Neuronal stem cell (in vitro differentiated cells): ENCODE measurements around the gene BPI.

Source experiments
- DNase-seq: peaks from one replicate; pipeline ENCODE4 v3.0.0-alpha.2; 2013; ENCODE audit warnings: low spot score
- H2AFZ ChIP-seq: one replicate; pipeline ENCODE4 v1.6.1; 2013; ENCODE audit warnings: mild to moderate bottlenecking, low read length, inconsistent platforms
- H2AK5ac ChIP-seq: 2 replicates; pipeline ENCODE4 v1.6.1; 2013; ENCODE audit warnings: low read depth, mild to moderate bottlenecking, inconsistent platforms, low read length, moderate library complexity, mixed read lengths
- H2BK120ac ChIP-seq: 2 replicates; pipeline ENCODE4 v1.6.1; 2013; ENCODE audit warnings: low read depth, mild to moderate bottlenecking, inconsistent platforms, low read length, moderate library complexity, mixed read lengths
- H2BK12ac ChIP-seq: one replicate; pipeline ENCODE4 v1.6.1; 2013; ENCODE audit warnings: low read length, inconsistent platforms
- H2BK15ac ChIP-seq: 2 replicates; pipeline ENCODE4 v1.6.1; 2013; ENCODE audit warnings: mild to moderate bottlenecking, low read length, inconsistent platforms, mixed read lengths
- H2BK5ac ChIP-seq: one replicate; pipeline ENCODE4 v1.6.1; 2013; ENCODE audit warnings: inconsistent platforms, mild to moderate bottlenecking, low read length, moderate library complexity
- H3K14ac ChIP-seq: one replicate; pipeline ENCODE4 v1.6.1; 2013; ENCODE audit warnings: low read length, inconsistent platforms
- H3K18ac ChIP-seq: 2 replicates; pipeline ENCODE4 v1.6.1; 2013; ENCODE audit warnings: low read length, inconsistent platforms
- H3K23ac ChIP-seq: 2 replicates; pipeline ENCODE4 v1.6.1; 2013; ENCODE audit warnings: low read depth, mild to moderate bottlenecking, mixed read lengths, low read length, inconsistent platforms; ENCODE audit not compliant: poor library complexity
- H3K27ac ChIP-seq: replicated peaks from 3 replicates; pipeline ENCODE4 v1.5.1; 2013; ENCODE audit warnings: low read length, inconsistent platforms
- H3K27me3 ChIP-seq, 3 experiments: 2 replicates each; pipeline ENCODE4 v1.6.1; 2013; ENCODE audit warnings: low read length in 3 of 3, mild to moderate bottlenecking in 2 of 3, inconsistent platforms in 1 of 3, low read depth in 1 of 3, mixed read lengths in 1 of 3, moderate library complexity in 1 of 3; ENCODE audit not compliant: control insufficient read depth in 3 of 3, insufficient read depth in 3 of 3
- H3K36me3 ChIP-seq, 2 donors: replicated peaks in 1 of 2; 2 replicates each; pipeline ENCODE4 v1.6.1; 2013; ENCODE audit warnings: low read length in 2 of 2; ENCODE audit not compliant: control insufficient read depth in 2 of 2, insufficient read depth in 2 of 2
- H3K4ac ChIP-seq: 2 replicates; pipeline ENCODE4 v1.6.1; 2013; ENCODE audit warnings: inconsistent platforms, mild to moderate bottlenecking, low read length, moderate library complexity
- H3K4me1 ChIP-seq, 2 donors: 1 replicate in 1 of 2; 2 replicates in 1 of 2; pipeline ENCODE4 v1.6.1; 2013; ENCODE audit warnings: low read length in 2 of 2, low read depth in 1 of 2; ENCODE audit not compliant: control insufficient read depth in 2 of 2, insufficient read depth in 1 of 2
- H3K4me2 ChIP-seq: one replicate; pipeline ENCODE4 v1.6.1; 2013; ENCODE audit warnings: mild to moderate bottlenecking, low read length, inconsistent platforms; ENCODE audit not compliant: insufficient read depth, poor library complexity, severe bottlenecking
- H3K4me3 ChIP-seq, 2 donors: 2 replicates each; pipeline ENCODE4 v1.5.1; 2013; ENCODE audit warnings: low read length in 2 of 2, mild to moderate bottlenecking in 2 of 2, inconsistent platforms in 1 of 2, moderate library complexity in 1 of 2
- H3K79me1 ChIP-seq: one replicate; pipeline ENCODE4 v1.6.1; 2013; ENCODE audit warnings: low read depth, mild to moderate bottlenecking, inconsistent platforms, low read length, moderate library complexity
- H3K9ac ChIP-seq: one replicate; pipeline ENCODE4 v1.6.1; 2013; ENCODE audit warnings: mild to moderate bottlenecking, low read depth, low read length, inconsistent platforms; ENCODE audit not compliant: poor library complexity
- H3K9me3 ChIP-seq, 2 donors: replicated peaks in 1 of 2; 2 replicates each; pipeline versions ENCODE3 to v1.6.1; 2013; ENCODE audit warnings: low read length in 2 of 2, mild to moderate bottlenecking in 2 of 2, inconsistent platforms in 1 of 2, low read depth in 1 of 2, mixed read lengths in 1 of 2, moderate library complexity in 1 of 2; ENCODE audit not compliant: control insufficient read depth in 2 of 2, insufficient read depth in 1 of 2
- H4K8ac ChIP-seq: one replicate; pipeline ENCODE4 v1.6.1; 2013; ENCODE audit warnings: low read depth, mild to moderate bottlenecking, inconsistent platforms, low read length, moderate library complexity
- H4K91ac ChIP-seq: one replicate; pipeline ENCODE4 v1.6.1; 2013; ENCODE audit warnings: low read length, low read depth, mild to moderate bottlenecking, inconsistent platforms; ENCODE audit not compliant: poor library complexity
- WGBS, 2 donors: extraction: QIAGEN DNeasy Blood & Tissue Kit; methylation state at CpG; one replicate each; pipeline ENCODE4 v1.1.7; 2013; ENCODE audit warnings: missing lambda C conversion rate in 2 of 2, mixed read lengths in 1 of 2; ENCODE audit not compliant: insufficient read length in 2 of 2, insufficient replicate concordance in 1 of 2; ENCODE audit errors: extremely low coverage in 2 of 2; 5-methylcytosine and 5-hydroxymethylcytosine counted together

BPI gene

GRCh38 chr20:38346247-38346651 is 42.3 kb downstream of the BPI start, which contains the start of gene LBP:
Gene LBP (plus strand): TSS chr20:38346482. CDS start chr20:38346517, 35 bp downstream.
- H3K4me2 ChIP-seq = no peak within 1 kb of the TSS
- no peak within 1 kb of the TSS for H3K27ac ChIP-seq
- H4K91ac ChIP-seq = no peak within 1 kb of the TSS
- H3K9me3 ChIP-seq = no peaks in the 10 kb centered on the region
- peak within 1 kb of the TSS; percentile 71 for H2AK5ac ChIP-seq
- H4K8ac ChIP-seq = no peak within 1 kb of the TSS
- no peak within 1 kb of the TSS for H3K4me3 ChIP-seq
- H3K14ac ChIP-seq = peak within 1 kb of the TSS; percentile 58
- no CpG with 5 or more reads among the region's 8 CpGs for WGBS, 2 donors
- H3K18ac ChIP-seq = peak within 1 kb of the TSS; percentile 40
- peak within 1 kb of the TSS; percentile 66 for H3K23ac ChIP-seq
- H2BK120ac ChIP-seq = no peak within 1 kb of the TSS
- no peak within 1 kb of the TSS for H3K4ac ChIP-seq
- peaks cover 0 to 24% (median 0%) of the 10 kb centered on the region in 3 experiments for H3K27me3 ChIP-seq
- H2BK12ac ChIP-seq = peak within 1 kb of the TSS; percentile 33
- no peak within 1 kb of the TSS for H2BK5ac ChIP-seq
- no peak for DNase-seq
- H2AFZ ChIP-seq = no peak within 1 kb of the TSS
- no peaks in the 10 kb centered on the region for H3K79me1 ChIP-seq
- peak within 1 kb of the TSS; percentile 31 for H2BK15ac ChIP-seq
- no peaks in the 10 kb centered on the region for H3K36me3 ChIP-seq
- peaks cover 8 to 11% of the 10 kb centered on the region in 2 donors for H3K4me1 ChIP-seq
- no peak within 1 kb of the TSS for H3K9ac ChIP-seq

DNA sequence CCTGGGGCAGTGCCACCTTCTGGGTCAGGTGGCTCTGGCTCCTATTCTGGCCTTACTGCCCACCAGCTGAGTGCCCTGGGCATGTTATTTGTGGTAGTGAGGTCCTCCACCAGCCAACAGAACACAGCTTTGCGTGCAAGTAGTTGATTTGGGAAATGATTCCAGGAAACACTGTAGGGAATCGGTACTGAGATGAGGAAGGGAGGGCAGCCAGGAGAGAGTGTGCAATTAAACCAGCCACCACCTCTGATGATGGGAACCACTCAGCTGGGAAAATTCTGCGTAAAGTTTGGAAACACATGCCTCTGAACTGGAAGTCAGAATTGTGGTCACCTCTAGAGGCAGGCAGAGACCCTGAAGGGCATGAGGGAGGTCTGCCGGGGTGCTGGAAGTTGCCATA is 42.8 kb downstream of the BPI start:
- Histone ChIP-seq H3K18ac (peak overlapping the region; percentile 40), H3K23ac (peak overlapping the region; percentile 66), H3K9me3 (no peaks in the 10 kb centered on the region), H2BK12ac (peak overlapping the region; percentile 33), H3K27ac (no peak overlapping the region), H4K8ac (no peak overlapping the region), H3K14ac (peak overlapping the region; percentile 58), H2BK5ac (no peak overlapping the region), H4K91ac (no peak overlapping the region), H3K4ac (no peak overlapping the region), H2BK120ac (no peak overlapping the region), H2AK5ac (peak overlapping the region; percentile 71), H3K9ac (no peak overlapping the region), H3K4me2 (no peak overlapping the region), H3K79me1 (no peaks in the 10 kb centered on the region), H3K4me1 (peaks cover 8 to 9% of the 10 kb centered on the region in 2 donors), H3K4me3 (no peak overlapping the region), H2BK15ac (peak overlapping the region; percentile 31), H2AFZ (no peak overlapping the region), H3K36me3 (no peaks in the 10 kb centered on the region), H3K27me3 (peaks cover 0 to 26% (median 0%) of the 10 kb centered on the region in 3 experiments)
- WGBS, 2 donors = no CpG with 5 or more reads among the region's 4 CpGs
- DNase-seq = no peak

GRCh38 chr20:38349856-38350255 is 45.9 kb downstream of the BPI start:
- Histone ChIP-seq H3K14ac (no peak overlapping the region), H3K4ac (no peak overlapping the region), H2BK15ac (no peak overlapping the region), H3K4me3 (no peak overlapping the region), H2BK5ac (no peak overlapping the region), H2BK12ac (no peak overlapping the region), H2BK120ac (no peak overlapping the region), H3K9me3 (no peaks in the 10 kb centered on the region), H3K36me3 (no peaks in the 10 kb centered on the region), H3K23ac (no peak overlapping the region), H3K9ac (no peak overlapping the region), H4K8ac (no peak overlapping the region), H3K4me1 (no peaks in the 10 kb centered on the region), H3K27me3 (peaks cover 0 to 26% (median 0%) of the 10 kb centered on the region in 3 experiments), H3K18ac (no peak overlapping the region), H4K91ac (no peak overlapping the region), H3K4me2 (no peak overlapping the region), H2AK5ac (no peak overlapping the region), H2AFZ (no peak overlapping the region), H3K79me1 (no peaks in the 10 kb centered on the region), H3K27ac (no peak overlapping the region)
- WGBS, 2 donors = no CpG with 5 or more reads among the region's 5 CpGs
- DNase-seq = no peak

DNA sequence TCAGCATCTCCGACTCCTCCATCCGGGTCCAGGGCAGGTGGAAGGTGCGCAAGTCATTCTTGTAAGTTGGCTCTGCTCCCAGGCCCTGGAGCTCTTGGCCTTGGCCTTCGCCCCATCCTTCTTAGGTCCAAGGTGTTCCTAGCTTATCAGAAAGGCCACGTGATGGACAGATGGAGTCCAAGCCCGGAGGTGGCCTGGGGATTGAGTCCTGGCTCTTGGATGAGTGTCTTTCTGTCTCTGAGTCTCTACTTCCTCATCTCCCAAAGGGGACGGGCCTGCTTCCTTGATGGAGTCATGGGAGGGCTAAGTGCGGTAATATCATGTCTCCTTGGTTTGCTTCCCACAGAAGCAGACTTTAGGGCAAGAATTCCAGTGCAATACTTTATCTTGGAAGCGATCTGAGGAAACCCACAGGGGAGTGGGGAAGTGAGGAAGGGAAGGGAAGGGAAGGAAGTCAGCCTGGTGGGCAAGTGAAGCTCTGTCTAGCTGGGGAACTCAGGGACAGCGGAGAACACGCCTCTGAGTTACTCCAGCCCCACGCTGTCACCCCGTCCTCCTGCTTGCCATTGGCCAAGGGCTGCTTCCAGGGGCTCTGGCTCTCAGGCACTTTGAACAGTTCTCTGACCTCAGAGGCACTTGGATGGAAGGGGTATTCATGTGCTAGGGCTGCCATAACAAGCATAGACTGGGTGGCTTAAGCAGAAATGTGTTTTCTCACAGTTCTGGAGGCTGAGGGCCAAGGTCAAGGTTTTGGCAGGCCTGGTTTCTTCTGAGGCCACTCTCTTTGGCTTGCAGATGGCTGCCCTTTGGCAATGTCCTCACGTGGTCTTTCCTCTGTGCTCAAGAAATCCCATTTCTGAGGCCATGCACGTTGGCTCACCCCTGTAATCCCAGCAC is 47.2 kb downstream of the BPI start:
- Histone ChIP-seq H2BK12ac (no peak overlapping the region), H3K4ac (no peak overlapping the region), H3K23ac (no peak overlapping the region), H3K27me3 (peaks cover 0 to 21% (median 0%) of the 10 kb centered on the region in 3 experiments), H3K14ac (no peak overlapping the region), H3K4me3 (no peak overlapping the region), H2BK120ac (no peak overlapping the region), H4K8ac (no peak overlapping the region), H3K79me1 (no peaks in the 10 kb centered on the region), H3K9ac (no peak overlapping the region), H4K91ac (no peak overlapping the region), H3K18ac (no peak overlapping the region), H2AFZ (no peak overlapping the region), H3K27ac (no peak overlapping the region), H2AK5ac (no peak overlapping the region), H2BK15ac (no peak overlapping the region), H3K9me3 (no peaks in the 10 kb centered on the region), H3K36me3 (no peaks in the 10 kb centered on the region), H3K4me1 (no peaks in the 10 kb centered on the region), H3K4me2 (no peak overlapping the region), H2BK5ac (no peak overlapping the region)
- DNase-seq = no peak
- WGBS, 2 donors = no CpG with 5 or more reads among the region's 15 CpGs
